ENCODE measurements around the gene CES5A.

Gene CES5A, protein sequence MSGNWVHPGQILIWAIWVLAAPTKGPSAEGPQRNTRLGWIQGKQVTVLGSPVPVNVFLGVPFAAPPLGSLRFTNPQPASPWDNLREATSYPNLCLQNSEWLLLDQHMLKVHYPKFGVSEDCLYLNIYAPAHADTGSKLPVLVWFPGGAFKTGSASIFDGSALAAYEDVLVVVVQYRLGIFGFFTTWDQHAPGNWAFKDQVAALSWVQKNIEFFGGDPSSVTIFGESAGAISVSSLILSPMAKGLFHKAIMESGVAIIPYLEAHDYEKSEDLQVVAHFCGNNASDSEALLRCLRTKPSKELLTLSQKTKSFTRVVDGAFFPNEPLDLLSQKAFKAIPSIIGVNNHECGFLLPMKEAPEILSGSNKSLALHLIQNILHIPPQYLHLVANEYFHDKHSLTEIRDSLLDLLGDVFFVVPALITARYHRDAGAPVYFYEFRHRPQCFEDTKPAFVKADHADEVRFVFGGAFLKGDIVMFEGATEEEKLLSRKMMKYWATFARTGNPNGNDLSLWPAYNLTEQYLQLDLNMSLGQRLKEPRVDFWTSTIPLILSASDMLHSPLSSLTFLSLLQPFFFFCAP

DNA sequence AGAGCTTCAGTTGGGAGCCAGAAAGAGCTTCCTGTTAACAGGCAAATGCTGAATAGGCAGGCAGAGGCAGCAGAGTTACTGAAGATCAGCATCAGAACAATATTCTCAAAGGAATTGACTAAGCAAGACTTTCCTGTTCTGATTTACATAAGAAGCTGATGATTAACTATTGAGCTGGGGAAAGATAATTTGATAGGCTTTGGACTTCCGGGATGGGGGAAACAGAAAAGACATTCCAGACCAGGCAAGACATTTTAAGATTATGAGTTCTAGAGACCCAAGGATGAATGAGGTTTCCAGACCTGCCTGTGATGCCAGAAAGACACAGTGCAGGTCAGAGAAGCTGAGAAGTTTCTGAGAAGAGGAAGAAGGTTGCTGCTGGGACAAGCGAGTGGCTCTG lies at the start of gene CES5A:
Gene CES5A, minus strand, starts transcription at position 101 of the 400 bp plus-strand sequence. CDS start 152 bp downstream, outside the sequence.
- Histone ChIP-seq H3K36me3 (ENCODE audit: control insufficient read depth, low read length) (no peaks in the 10 kb centered on the region), H3F3A (ENCODE audit: control insufficient read depth, insufficient read depth) (no peaks in the 10 kb centered on the region), H3K9me2 (replicated peaks; ENCODE audit: control insufficient read depth, low read length) (no peaks in the 10 kb centered on the region), H3K27ac (ENCODE audit: low read depth, low read length) (no peak within 1 kb of the TSS), H4K20me1 (ENCODE audit: control insufficient read depth, insufficient read depth, low read depth, low read length) (no peaks in the 10 kb centered on the region), H3K79me2 (ENCODE audit: control insufficient read depth, low read length) (no peaks in the 10 kb centered on the region), H3K4me1 (ENCODE audit: control insufficient read depth, low read length) (no peaks in the 10 kb centered on the region), H3K27me3 (ENCODE audit: control insufficient read depth, low read length) (no peaks in the 10 kb centered on the region), H3K4me2 (ENCODE audit: low read length) (no peak within 1 kb of the TSS), H3K9me3 (ENCODE audit: control insufficient read depth, insufficient read depth, low read length) (no peaks in the 10 kb centered on the region), H3K4me3 (ENCODE audit: low read length) (no peak within 1 kb of the TSS)
- TF ChIP-seq EZH2phosphoT487 (IDR thresholded peaks at IDR 0.05; ENCODE audit: borderline replicate concordance, low read length) = no peak
- TF ChIP-seq, protein P1, sequence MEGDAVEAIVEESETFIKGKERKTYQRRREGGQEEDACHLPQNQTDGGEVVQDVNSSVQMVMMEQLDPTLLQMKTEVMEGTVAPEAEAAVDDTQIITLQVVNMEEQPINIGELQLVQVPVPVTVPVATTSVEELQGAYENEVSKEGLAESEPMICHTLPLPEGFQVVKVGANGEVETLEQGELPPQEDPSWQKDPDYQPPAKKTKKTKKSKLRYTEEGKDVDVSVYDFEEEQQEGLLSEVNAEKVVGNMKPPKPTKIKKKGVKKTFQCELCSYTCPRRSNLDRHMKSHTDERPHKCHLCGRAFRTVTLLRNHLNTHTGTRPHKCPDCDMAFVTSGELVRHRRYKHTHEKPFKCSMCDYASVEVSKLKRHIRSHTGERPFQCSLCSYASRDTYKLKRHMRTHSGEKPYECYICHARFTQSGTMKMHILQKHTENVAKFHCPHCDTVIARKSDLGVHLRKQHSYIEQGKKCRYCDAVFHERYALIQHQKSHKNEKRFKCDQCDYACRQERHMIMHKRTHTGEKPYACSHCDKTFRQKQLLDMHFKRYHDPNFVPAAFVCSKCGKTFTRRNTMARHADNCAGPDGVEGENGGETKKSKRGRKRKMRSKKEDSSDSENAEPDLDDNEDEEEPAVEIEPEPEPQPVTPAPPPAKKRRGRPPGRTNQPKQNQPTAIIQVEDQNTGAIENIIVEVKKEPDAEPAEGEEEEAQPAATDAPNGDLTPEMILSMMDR (IDR thresholded peaks at IDR 0.05; ENCODE audit: low read depth, low read length, poor library complexity, severe bottlenecking) = no peak

DNA sequence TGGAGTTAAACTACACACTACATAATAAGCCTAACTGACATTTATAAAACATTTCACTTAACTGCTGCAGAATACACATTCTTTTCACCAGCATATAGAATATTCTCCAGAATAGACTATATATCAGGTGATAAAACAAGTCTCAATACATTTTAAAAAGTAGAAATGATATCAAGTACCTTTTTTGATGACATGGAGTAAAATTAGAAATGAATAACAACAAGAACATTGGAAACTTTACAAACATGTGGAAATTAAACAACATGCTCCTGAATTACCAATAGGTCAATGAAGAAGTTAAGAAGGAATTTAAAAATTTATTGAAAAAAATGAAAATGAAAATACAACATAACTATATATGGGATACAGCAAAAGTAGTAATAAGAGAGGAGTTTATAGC lies 47.5 kb upstream of the CES5A start:
- no peaks in the 10 kb centered on the region for H3K36me3 ChIP-seq (ENCODE audit: control insufficient read depth, low read length)
- no peaks in the 10 kb centered on the region for H3K4me1 ChIP-seq (ENCODE audit: control insufficient read depth, low read length)
- H3K27ac ChIP-seq (ENCODE audit: low read depth, low read length) = no peak overlapping the region
- H3K27me3 ChIP-seq (ENCODE audit: control insufficient read depth, low read length) = peaks cover 3% of the 10 kb centered on the region; the same call in 1 of the 2 replicates
- no peaks in the 10 kb centered on the region for H3F3A ChIP-seq (ENCODE audit: control insufficient read depth, insufficient read depth)
- no peak overlapping the region for H3K4me2 ChIP-seq (ENCODE audit: low read length)
- TF ChIP-seq, protein P1 (IDR thresholded peaks at IDR 0.05; ENCODE audit: low read depth, low read length, poor library complexity, severe bottlenecking) = no peak
- no peak for TF ChIP-seq EZH2phosphoT487 (IDR thresholded peaks at IDR 0.05; ENCODE audit: borderline replicate concordance, low read length)
- no peak overlapping the region for H3K4me3 ChIP-seq (ENCODE audit: low read length)
- H3K9me3 ChIP-seq (ENCODE audit: control insufficient read depth, insufficient read depth, low read length) = no peaks in the 10 kb centered on the region
- no peaks in the 10 kb centered on the region for H3K79me2 ChIP-seq (ENCODE audit: control insufficient read depth, low read length)
- H3K9me2 ChIP-seq (replicated peaks; ENCODE audit: control insufficient read depth, low read length) = no peaks in the 10 kb centered on the region
- no peaks in the 10 kb centered on the region for H4K20me1 ChIP-seq (ENCODE audit: control insufficient read depth, insufficient read depth, low read depth, low read length)

DNA sequence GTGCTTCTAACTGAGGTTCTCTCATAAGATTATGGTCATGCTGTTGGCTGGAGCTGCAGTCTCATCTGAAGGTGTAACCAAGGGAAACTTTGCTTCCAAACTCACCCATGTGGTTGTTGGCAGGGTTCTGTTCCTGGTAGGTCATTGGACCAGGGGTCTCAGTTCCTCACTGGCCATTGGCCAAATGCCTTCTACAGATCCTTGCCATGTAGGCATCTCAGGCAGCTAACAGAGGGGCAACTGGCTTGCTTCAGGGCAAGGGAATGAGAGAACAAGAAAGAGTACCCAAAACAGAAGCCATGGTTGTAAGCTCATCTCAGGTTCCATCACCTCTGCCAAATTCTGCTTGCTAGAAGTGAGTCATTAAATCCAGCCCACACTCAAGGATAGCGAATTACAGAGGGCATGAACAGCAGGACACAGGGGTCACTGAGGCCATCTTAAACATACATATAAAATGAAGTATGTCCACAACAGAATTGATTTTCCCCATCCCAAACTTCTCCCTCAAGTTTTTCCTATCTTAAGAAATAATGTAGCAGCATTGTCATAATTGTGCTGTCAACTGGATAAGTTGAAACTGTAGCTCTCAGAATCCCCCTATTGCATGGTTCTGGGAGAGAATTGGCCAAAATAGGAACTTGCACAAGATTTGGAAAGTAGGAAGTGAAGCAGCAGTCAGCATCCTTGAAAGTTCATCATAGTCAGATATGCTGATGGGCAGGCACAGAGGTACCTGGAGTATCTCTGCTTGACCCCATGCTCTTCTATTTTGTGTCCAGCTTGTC lies 42.4 kb upstream of the CES5A start:
- Histone ChIP-seq H3K4me1 (ENCODE audit: control insufficient read depth, low read length) (no peaks in the 10 kb centered on the region), H3K27ac (ENCODE audit: low read depth, low read length) (no peak overlapping the region), H3K79me2 (ENCODE audit: control insufficient read depth, low read length) (no peaks in the 10 kb centered on the region), H3K4me3 (ENCODE audit: low read length) (no peak overlapping the region), H4K20me1 (ENCODE audit: control insufficient read depth, insufficient read depth, low read depth, low read length) (no peaks in the 10 kb centered on the region), H3F3A (ENCODE audit: control insufficient read depth, insufficient read depth) (no peaks in the 10 kb centered on the region), H3K9me2 (replicated peaks; ENCODE audit: control insufficient read depth, low read length) (no peaks in the 10 kb centered on the region), H3K36me3 (ENCODE audit: control insufficient read depth, low read length) (no peaks in the 10 kb centered on the region), H3K4me2 (ENCODE audit: low read length) (no peak overlapping the region), H3K27me3 (ENCODE audit: control insufficient read depth, low read length) (peaks cover 3% of the 10 kb centered on the region; the same call in 1 of the 2 replicates), H3K9me3 (ENCODE audit: control insufficient read depth, insufficient read depth, low read length) (no peaks in the 10 kb centered on the region)
- TF ChIP-seq, protein P1 (IDR thresholded peaks at IDR 0.05; ENCODE audit: low read depth, low read length, poor library complexity, severe bottlenecking) = no peak
- TF ChIP-seq EZH2phosphoT487 (IDR thresholded peaks at IDR 0.05; ENCODE audit: borderline replicate concordance, low read length) = no peak

Measured in DOHH2 (cell line).